ENCODE data around the gene OSBPL1A. TPM values are rescaled to one million over a fixed set of nuclear protein-coding genes. Genes with fewer than 3 reads are reported as not detected.

The OSBPL1A gene
- total and polyA plus RNA-seq, 10 of the 15 experiments (the other 5 are each of a cell fraction or from before 2014, with no cell fraction given): 0.02 to 0.83 (median 0.11) TPM; not detected in 6

- TF ChIP-seq SPI1 (IDR thresholded peaks at IDR 0.05; ENCODE audit: borderline replicate concordance, insufficient read depth, low read depth, low read length) (no peak), BHLHE40 (IDR thresholded peaks at IDR 0.05; ENCODE audit: borderline replicate concordance in 1 of 2, low read depth in 2 of 2, low read length in 1 of 2) (no peak), TCF7 (IDR thresholded peaks at IDR 0.05; ENCODE audit: borderline replicate concordance) (no peak)
These were observed 166.9 kb downstream of the OSBPL1A start (continued) for GRCh38 chr18:24230766-24231165.

- H2AFZ ChIP-seq (ENCODE audit: control insufficient read depth, low read depth, low read length): no peak overlapping the region
- DNase-seq (ENCODE audit: low read depth, low spot score): no peak
- no peaks in the 10 kb centered on the region for H3K9me3 ChIP-seq (replicated peaks; ENCODE audit: control insufficient read depth, insufficient read depth, low read length)
- no peak for ATAC-seq
- H3K36me3 ChIP-seq (ENCODE audit: control insufficient read depth in 2 of 2, insufficient read depth in 2 of 2, low read length in 1 of 2): no peaks in the 10 kb centered on the region
- CTCF ChIA-PET: interaction anchor here (1.1 to 1.3 kb wide), 2 partner anchors 17 to 52 kb away, joined by 4 read pairs; no protein-coding TSS in a partner anchor
- no peak overlapping the region for H3K4me3 ChIP-seq
- in situ Hi-C loops (cut with MboI) (no loop called here), intact Hi-C loops (cut with micrococcal nuclease; ENCODE audit: unreplicated experiment) (no loop called here)
- WGBS (ENCODE audit: insufficient coverage, insufficient replicate concordance, low lambda C conversion rate, missing lambda C conversion rate): 57% methylated on average over 6 of the region's 6 CpGs
- POLR2A ChIA-PET: no interaction called here
- no peak overlapping the region for H3K27ac ChIP-seq (ENCODE audit: control insufficient read depth, insufficient read depth)
- SMC1A ChIA-PET (ENCODE audit: uncharacterized antibody, unreplicated experiment): no interaction called here
- no peaks in the 10 kb centered on the region for H3K4me1 ChIP-seq (ENCODE audit: control insufficient read depth, insufficient read depth, low read length)
- H4K20me1 ChIP-seq (ENCODE audit: control insufficient read depth, insufficient read depth): no peaks in the 10 kb centered on the region
- H3K9ac ChIP-seq (ENCODE audit: control insufficient read depth, insufficient read depth, low read length): no peak overlapping the region
- peaks cover 0 to 7% of the 10 kb centered on the region in 2 experiments; a peak in 3 of 4 replicates for H3K27me3 ChIP-seq (replicated peaks in 1 of 2; ENCODE audit: control insufficient read depth in 2 of 2, insufficient read depth in 2 of 2, low read length in 1 of 2)
- no peak for FAIRE-seq
- H3K79me2 ChIP-seq (ENCODE audit: control insufficient read depth, insufficient read depth, low read length): no peaks in the 10 kb centered on the region
- BruUV-seq (replicated peaks): no TSS peak
- no peak overlapping the region for H3K4me2 ChIP-seq (ENCODE audit: control insufficient read depth, insufficient read depth)
- RAD21 ChIA-PET (ENCODE audit: unreplicated experiment): no interaction called here
- TF ChIP-seq IRF5 (IDR thresholded peaks at IDR 0.05; ENCODE audit: borderline replicate concordance): no peak
- no peak for TF ChIP-seq ZBTB40 (IDR thresholded peaks at IDR 0.05; ENCODE audit: borderline replicate concordance)
- no peak for TF ChIP-seq EP300 (IDR thresholded peaks at IDR 0.05; ENCODE audit: borderline replicate concordance in 1 of 2, control insufficient read depth in 1 of 2, low read depth in 2 of 2, low read length in 2 of 2)
- TF ChIP-seq CHD1 (IDR thresholded peaks at IDR 0.05; ENCODE audit: low read depth, low read length): no peak
- no peak for TF ChIP-seq BMI1 (IDR thresholded peaks at IDR 0.05; ENCODE audit: borderline replicate concordance)
- TF ChIP-seq ZBTB4 (CRISPR knock-in tag; IDR thresholded peaks at IDR 0.05): no peak
- TF ChIP-seq NBN (IDR thresholded peaks at IDR 0.05): no peak
- no peak for TF ChIP-seq USF1 (IDR thresholded peaks at IDR 0.05; ENCODE audit: borderline replicate concordance, extremely low read length, insufficient read depth, low read depth, low read length)
These were observed 169.0 kb downstream of the OSBPL1A start for GRCh38 chr18:24228667-24229041.
